Left lung (tissue), 10 donors: ENCODE data around the gene CNDP2. TPM values are rescaled to one million over a fixed set of nuclear protein-coding genes. Genes with fewer than 3 reads are reported as not detected.
A peak's percentile ranks its signal among the peaks of the same experiment; 100 is the strongest.
"Not testable (repeated sequence)": the region's sequence is repeated elsewhere in the genome, so short reads cannot be mapped to it uniquely, and the experiment has no call there.

ENCODE experiments used
- ATAC-seq: fragments of 200-7000 bp; cut with Tn5 transposase; one replicate; pipeline ENCODE4 v1.9.1; 2020; ENCODE audit warnings: moderate library complexity
- DNase-seq, 4 donors: peaks; one replicate each; pipeline ENCODE4 v3.0.0-alpha.2; 2013 to 2020
- H3K27ac ChIP-seq, 2 donors: fragments of 200-600 bp; sonication (generic) in 1 of 2; one replicate each; pipeline versions ENCODE4 v1.5.0 to v1.8.0; 2020 to 2021
- H3K27me3 ChIP-seq, 2 donors: fragments of 200-600 bp; sonication (generic) in 1 of 2; one replicate each; pipeline versions ENCODE4 v1.5.0 to v1.8.0; 2020 to 2021
- H3K36me3 ChIP-seq, 2 donors: fragments of 200-600 bp; sonication (generic) in 1 of 2; one replicate each; pipeline versions ENCODE4 v1.5.0 to v1.8.0; 2020 to 2021
- H3K4me1 ChIP-seq, 2 donors: fragments of 200-600 bp; one replicate each; pipeline ENCODE4 v1.8.0; 2021
- H3K4me3 ChIP-seq, 2 donors: fragments of 200-600 bp; sonication (generic) in 1 of 2; one replicate each; pipeline versions ENCODE4 v1.5.0 to v1.8.0; 2020 to 2021; ENCODE audit warnings: mild to moderate bottlenecking in 1 of 2
- H3K9me3 ChIP-seq, 2 donors: fragments of 200-600 bp; sonication (generic) in 1 of 2; one replicate each; pipeline versions ENCODE4 v1.5.0 to v1.8.0; 2020 to 2021
- intact Hi-C, 2 donors: fragments of 100-400 bp; cut with DNase I; formaldehyde crosslinking; loops; one replicate each; pipeline versions ENCODE4 v1.11.2 to v1.14.2; 2022
- polyA plus RNA-seq, 6 donors: library from polyadenylated mRNA; unstranded; fragments of 120-200 nt; gene quantifications; one replicate each; pipeline ENCODE4 v1.2.1, GENCODE V29; 2013; ENCODE audit not compliant: insufficient read length in 6 of 6
- total RNA-seq, 2 donors: library from RNA; stranded (reverse); fragmentation: NEBNext Ultra II Directional; extraction: Animal tissue kit (Norgen Biotek cat#: 25700); gene quantifications; one replicate each; pipeline ENCODE4 v1.2.1, GENCODE V29; 2021
- TF ChIP-seq, protein P1 (sequence below), 2 donors: fragments of 200-600 bp; sonication (generic) in 1 of 2; IDR thresholded peaks; one replicate each; pipeline versions ENCODE4 v1.5.0 to v1.8.0; 2021; ENCODE audit warnings: antibody characterized with exemption in 2 of 2
- donor health status: DM: no; HTN: yes; CAD: no.
- donor health status: DM: no; HTN: no; CAD: no.

The CNDP2 gene
- total and polyA plus RNA-seq, 8 donors: 108 to 301 (median 129) TPM

DNA sequence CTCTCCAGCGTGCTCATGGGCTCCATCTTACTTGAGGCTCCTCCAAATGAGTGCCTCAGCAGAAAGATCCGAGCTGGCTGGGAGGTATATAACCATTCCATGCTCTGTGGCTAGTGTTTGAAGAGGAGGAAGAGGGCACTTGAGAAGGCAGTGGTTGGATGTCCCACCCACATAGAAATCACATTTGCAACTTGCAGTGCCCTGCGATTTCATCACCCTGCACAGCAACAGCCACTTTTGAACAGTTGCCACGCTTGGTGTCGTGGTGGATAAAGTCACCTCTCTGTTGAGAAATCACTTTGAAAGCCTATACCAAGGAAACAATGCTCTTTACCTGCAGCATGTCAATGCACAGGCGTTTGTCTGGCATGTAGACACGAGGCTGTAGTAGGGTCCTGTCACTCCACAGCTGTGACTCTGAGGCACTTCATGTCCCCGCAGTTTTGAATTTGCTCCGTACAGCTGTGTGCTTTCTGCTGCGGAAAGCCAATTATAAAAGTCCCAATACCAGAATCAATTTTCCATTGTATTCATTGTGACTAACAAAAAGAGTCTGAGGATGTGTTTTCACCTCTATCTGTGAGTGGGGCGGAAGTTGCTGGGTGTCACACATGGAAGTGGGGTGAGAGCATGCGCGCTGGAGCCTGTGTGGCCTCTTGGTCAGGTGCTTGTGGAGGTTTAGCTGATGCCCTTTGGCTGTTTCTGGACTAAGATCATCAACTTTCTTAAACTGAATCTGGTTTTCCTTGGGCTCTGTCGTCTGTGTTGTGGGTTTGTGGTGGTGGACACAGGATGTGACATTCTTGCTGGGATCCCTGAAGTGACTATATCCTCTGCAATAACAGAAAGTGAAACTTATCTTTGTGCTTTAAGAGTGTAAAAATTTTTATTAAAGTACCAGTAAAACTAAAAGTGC is 2.8 kb downstream of the CNDP2 start:
- H3K4me3 ChIP-seq: peak overlapping the region; percentile 8 to 42
- ATAC-seq: peak; percentile 25
- H3K36me3 ChIP-seq: peaks cover 6 to 32% of the 10 kb centered on the region in 2 donors
- intact Hi-C loops: no loop called here
- TF ChIP-seq, protein P1, sequence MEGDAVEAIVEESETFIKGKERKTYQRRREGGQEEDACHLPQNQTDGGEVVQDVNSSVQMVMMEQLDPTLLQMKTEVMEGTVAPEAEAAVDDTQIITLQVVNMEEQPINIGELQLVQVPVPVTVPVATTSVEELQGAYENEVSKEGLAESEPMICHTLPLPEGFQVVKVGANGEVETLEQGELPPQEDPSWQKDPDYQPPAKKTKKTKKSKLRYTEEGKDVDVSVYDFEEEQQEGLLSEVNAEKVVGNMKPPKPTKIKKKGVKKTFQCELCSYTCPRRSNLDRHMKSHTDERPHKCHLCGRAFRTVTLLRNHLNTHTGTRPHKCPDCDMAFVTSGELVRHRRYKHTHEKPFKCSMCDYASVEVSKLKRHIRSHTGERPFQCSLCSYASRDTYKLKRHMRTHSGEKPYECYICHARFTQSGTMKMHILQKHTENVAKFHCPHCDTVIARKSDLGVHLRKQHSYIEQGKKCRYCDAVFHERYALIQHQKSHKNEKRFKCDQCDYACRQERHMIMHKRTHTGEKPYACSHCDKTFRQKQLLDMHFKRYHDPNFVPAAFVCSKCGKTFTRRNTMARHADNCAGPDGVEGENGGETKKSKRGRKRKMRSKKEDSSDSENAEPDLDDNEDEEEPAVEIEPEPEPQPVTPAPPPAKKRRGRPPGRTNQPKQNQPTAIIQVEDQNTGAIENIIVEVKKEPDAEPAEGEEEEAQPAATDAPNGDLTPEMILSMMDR (IDR thresholded peaks at IDR 0.05): no peak
- H3K27me3 ChIP-seq: no peaks in the 10 kb centered on the region
- peak overlapping the region; percentile 82 to 87 for H3K27ac ChIP-seq
- peak in 3 of 4 donors; percentile 48 to 90 (median 84) for DNase-seq
- peaks cover 17 to 56% of the 10 kb centered on the region in 2 donors for H3K4me1 ChIP-seq
- no peaks in the 10 kb centered on the region for H3K9me3 ChIP-seq

DNA sequence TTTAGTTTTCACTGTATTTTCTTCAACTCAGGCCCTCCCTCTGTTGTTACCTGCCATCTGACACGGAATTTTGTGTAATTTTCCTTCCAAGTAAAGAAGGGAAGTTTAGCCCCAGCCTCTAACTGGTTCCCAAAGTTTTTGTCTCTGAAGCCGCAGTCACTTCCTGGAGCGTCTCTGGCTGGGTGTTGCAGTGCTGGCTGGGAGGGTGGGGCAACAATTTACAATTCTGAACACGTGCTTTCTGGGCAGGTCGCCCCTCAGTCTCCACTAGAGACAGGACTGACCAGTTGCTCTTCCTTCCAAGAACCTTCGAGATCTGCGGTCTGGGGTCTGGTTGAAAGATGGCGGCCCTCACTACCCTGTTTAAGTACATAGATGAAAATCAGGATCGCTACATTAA is 3.5 kb downstream of the CNDP2 start:
- TF ChIP-seq, protein P1 (IDR thresholded peaks at IDR 0.05): no peak
- Histone ChIP-seq H3K9me3 (no peaks in the 10 kb centered on the region), H3K27me3 (no peaks in the 10 kb centered on the region), H3K4me3 (peak overlapping the region; percentile 8 to 42), H3K27ac (peak overlapping the region; percentile 82 to 87), H3K4me1 (peaks cover 17 to 56% of the 10 kb centered on the region in 2 donors), H3K36me3 (peaks cover 6 to 38% of the 10 kb centered on the region in 2 donors)
- peak in 2 of 4 donors; percentile 54 to 78 for DNase-seq
- intact Hi-C loops: no loop called here
- ATAC-seq: peak; percentile 20

DNA sequence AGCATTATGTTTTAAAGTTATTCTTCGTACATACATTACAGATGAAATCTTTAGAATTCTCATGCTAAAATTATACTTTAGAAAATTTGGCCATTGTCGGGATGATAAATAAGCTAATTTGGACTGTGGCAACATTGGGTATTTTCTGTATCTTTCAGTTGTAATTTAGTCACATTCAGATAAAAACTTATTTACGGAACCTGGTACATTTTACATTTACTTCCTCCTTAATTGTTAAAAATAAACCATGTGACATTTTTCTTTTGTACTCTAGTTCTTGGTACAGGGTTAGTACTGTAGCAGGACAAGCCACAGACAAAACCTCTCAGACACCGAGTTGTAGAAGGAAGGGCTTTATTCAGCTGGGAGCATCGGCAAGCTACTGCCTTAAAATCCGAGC is 4.2 kb downstream of the CNDP2 start:
- Histone ChIP-seq H3K4me1 (peaks cover 17 to 50% of the 10 kb centered on the region in 2 donors), H3K27ac (peak overlapping the region; percentile 55 to 82), H3K27me3 (no peaks in the 10 kb centered on the region), H3K9me3 (no peaks in the 10 kb centered on the region), H3K36me3 (peaks cover 6 to 46% of the 10 kb centered on the region in 2 donors), H3K4me3 (peak overlapping the region in 1 of 2 donors; percentile 42)
- DNase-seq (no peak), ATAC-seq (no peak)
- TF ChIP-seq, protein P1 (IDR thresholded peaks at IDR 0.05): no peak
- intact Hi-C loops: no loop called here

DNA sequence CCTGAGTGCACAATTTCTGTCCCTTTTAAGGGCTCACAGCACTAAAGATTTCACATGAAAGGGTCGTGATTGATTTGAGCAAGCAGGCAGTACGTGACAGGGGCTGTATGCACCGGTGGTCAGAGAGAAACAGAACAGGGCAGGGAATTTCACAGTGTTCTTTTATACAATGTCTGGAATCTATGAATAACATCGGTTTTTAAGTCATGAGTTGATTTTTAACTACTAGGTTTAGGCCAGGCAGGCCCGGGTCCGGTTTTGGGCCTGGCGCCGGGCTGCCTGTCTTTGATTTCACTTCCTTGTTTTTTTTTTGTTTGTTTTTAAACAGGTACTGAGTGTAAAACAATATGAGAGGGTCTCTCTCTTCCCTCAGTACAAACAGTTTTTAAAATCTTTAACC is 4.6 kb downstream of the CNDP2 start:
- H3K27me3 ChIP-seq, intact Hi-C loops, H3K9me3 ChIP-seq, ATAC-seq, DNase-seq: not testable (repeated sequence)
- Histone ChIP-seq H3K4me1 (peaks cover 17 to 48% of the 10 kb centered on the region in 2 donors), H3K36me3 (peaks cover 6 to 50% of the 10 kb centered on the region in 2 donors), H3K4me3 (peak overlapping the region in 1 of 2 donors; percentile 42), H3K27ac (peak overlapping the region; percentile 55 to 82)

- ATAC-seq (no peak), DNase-seq (no peak)
- Histone ChIP-seq H3K9me3 (no peaks in the 10 kb centered on the region), H3K36me3 (peaks cover 6 to 56% of the 10 kb centered on the region in 2 donors), H3K4me3 (peak overlapping the region in 1 of 2 donors; percentile 42), H3K27me3 (no peaks in the 10 kb centered on the region), H3K4me1 (peaks cover 17 to 48% of the 10 kb centered on the region in 2 donors), H3K27ac (peak overlapping the region; percentile 55 to 82)
- TF ChIP-seq, protein P1 (IDR thresholded peaks at IDR 0.05): no peak
- intact Hi-C loops: no loop called here
Measured at GRCh38 chr18:74501386-74501785, 5.2 kb downstream of the CNDP2 start.
